HG03159 (cell line): ENCODE results near the gene FBXL17.
A peak's percentile ranks its signal among the peaks of the same experiment; 100 is the strongest.

Source experiments
- ATAC-seq: cut with Tn5 transposase; IDR thresholded peaks from one replicate; pipeline ENCODE4 v1.9.1; 2021; ENCODE audit warnings: mild to moderate bottlenecking, moderate library complexity; ENCODE audit not compliant: unreplicated experiment

The FBXL17 gene

GRCh38 chr5:108375768-108376167, 6.1 kb downstream of the FBXL17 start:
- ATAC-seq = no peak

- ATAC-seq = no peak
Measured at GRCh38 chr5:108373426-108373825, 8.5 kb downstream of the FBXL17 start.

GRCh38 chr5:108372369-108372768, 9.5 kb downstream of the FBXL17 start:
- ATAC-seq = no peak

GRCh38 chr5:108371263-108371662, 10.6 kb downstream of the FBXL17 start:
- ATAC-seq = no peak

- ATAC-seq = no peak
Measured at GRCh38 chr5:108369167-108369566, 12.7 kb downstream of the FBXL17 start.

- no peak for ATAC-seq
Measured at GRCh38 chr5:108367679-108368334, 14.1 kb downstream of the FBXL17 start.

- no peak for ATAC-seq
Measured at GRCh38 chr5:108366500-108366899, 15.4 kb downstream of the FBXL17 start.

GRCh38 chr5:108361771-108362170, 20.1 kb downstream of the FBXL17 start:
- no peak for ATAC-seq

- no peak for ATAC-seq
Measured at GRCh38 chr5:108361239-108361638, 20.7 kb downstream of the FBXL17 start.

- ATAC-seq = no peak
Measured at GRCh38 chr5:108360280-108360679, 21.6 kb downstream of the FBXL17 start.

- no peak for ATAC-seq
Measured at GRCh38 chr5:108356286-108356685, 25.6 kb downstream of the FBXL17 start.

- ATAC-seq = no peak
Measured at GRCh38 chr5:108353087-108353486, 28.8 kb downstream of the FBXL17 start.

GRCh38 chr5:108345541-108346171, 36.2 kb downstream of the FBXL17 start:
- peak; percentile 85 for ATAC-seq

- no peak for ATAC-seq
Measured at GRCh38 chr5:108344103-108344822, 37.6 kb downstream of the FBXL17 start.

GRCh38 chr5:108341866-108342265, 40.0 kb downstream of the FBXL17 start:
- no peak for ATAC-seq

- no peak for ATAC-seq
Measured at GRCh38 chr5:108340131-108340530, 41.8 kb downstream of the FBXL17 start.

GRCh38 chr5:108339220-108339619, 42.7 kb downstream of the FBXL17 start:
- ATAC-seq = no peak

- no peak for ATAC-seq
Measured at GRCh38 chr5:108334225-108334624, 47.7 kb downstream of the FBXL17 start.

- no peak for ATAC-seq
Measured at GRCh38 chr5:108326982-108327381, 54.9 kb downstream of the FBXL17 start.

GRCh38 chr5:108324886-108325285, 57.0 kb downstream of the FBXL17 start:
- no peak for ATAC-seq

- ATAC-seq = no peak
Measured at GRCh38 chr5:108321341-108321740, 60.6 kb downstream of the FBXL17 start.

GRCh38 chr5:108320231-108320630, 61.7 kb downstream of the FBXL17 start:
- no peak for ATAC-seq
